CD4-positive, alpha-beta T cell treated with Interleukin-17A for 1 hour (primary cell): ENCODE data around the gene F8.
"Not testable (repeated sequence)": the region's sequence is repeated elsewhere in the genome, so short reads cannot be mapped to it uniquely, and the experiment has no call there.

Experiments used
- DNase-seq: peaks from one replicate; pipeline ENCODE4 v3.0.0-alpha.2; 2020

Gene F8

DNA sequence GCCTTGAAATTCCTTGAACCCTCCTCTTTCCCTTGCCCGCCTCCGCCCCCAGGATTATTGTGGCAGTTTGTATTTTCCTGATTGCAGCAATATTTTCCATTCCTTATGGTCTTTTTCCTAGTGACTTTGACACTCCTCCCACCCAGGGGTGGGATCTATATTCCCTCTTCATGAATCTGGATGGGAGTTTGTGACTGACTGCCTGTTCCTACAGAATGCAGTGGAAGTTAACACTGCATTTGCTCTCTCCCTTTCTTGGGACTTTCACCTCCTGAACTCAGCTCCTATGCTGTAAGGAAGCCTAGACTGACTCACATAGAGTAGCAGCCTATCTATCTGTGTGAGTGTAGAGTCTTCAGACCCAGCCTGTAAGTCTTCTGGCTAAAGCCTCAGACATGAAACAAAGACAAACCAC, 6.4 kb upstream of the F8 start:
- DNase-seq, result no peak

DNA sequence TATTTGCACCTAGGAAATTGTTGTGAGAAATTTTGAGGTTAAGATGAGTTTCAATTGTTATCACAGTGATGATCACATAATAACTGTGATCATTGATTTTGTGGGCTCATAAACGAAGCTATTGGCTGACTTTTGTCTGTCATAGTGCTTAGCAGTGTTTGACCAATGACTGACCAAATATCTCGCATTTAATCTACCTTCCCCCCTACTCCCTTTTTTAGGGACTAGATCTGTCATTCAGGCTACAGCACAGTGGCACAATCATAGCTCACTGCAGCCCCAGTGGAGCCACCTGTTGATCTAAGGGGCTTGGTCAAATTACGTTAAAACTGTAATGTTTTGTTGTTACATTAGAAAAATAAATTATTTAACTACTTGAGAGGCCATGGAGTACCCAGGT, 5.6 kb upstream of the F8 start:
- peak; percentile 18 for DNase-seq

DNA sequence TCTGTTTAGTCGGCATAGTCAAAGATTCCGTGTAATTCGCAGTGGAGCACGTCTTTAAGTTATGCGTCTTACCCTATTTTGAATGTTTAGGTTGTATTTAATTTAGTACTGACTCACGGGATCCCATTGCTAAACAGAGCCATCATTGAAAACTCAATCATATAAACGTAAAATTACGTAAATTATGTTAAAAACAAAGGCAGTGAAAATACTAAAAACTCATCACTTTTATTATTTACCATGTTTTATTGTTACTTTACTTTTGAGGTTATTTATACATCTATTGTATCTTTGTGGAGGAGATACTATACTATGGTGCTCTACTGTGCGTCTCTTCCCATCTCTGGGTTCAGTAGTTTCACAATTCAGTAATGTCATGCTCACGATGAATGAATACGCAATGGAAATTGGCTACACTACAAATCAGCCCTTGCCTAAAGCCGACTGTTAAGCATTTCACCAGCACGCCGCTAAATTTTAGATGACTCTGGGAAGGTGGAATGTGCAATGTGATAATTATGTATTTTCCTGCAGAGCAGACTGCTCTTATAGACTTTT, 5.1 kb upstream of the F8 start:
- DNase-seq, result peak; percentile 39

DNA sequence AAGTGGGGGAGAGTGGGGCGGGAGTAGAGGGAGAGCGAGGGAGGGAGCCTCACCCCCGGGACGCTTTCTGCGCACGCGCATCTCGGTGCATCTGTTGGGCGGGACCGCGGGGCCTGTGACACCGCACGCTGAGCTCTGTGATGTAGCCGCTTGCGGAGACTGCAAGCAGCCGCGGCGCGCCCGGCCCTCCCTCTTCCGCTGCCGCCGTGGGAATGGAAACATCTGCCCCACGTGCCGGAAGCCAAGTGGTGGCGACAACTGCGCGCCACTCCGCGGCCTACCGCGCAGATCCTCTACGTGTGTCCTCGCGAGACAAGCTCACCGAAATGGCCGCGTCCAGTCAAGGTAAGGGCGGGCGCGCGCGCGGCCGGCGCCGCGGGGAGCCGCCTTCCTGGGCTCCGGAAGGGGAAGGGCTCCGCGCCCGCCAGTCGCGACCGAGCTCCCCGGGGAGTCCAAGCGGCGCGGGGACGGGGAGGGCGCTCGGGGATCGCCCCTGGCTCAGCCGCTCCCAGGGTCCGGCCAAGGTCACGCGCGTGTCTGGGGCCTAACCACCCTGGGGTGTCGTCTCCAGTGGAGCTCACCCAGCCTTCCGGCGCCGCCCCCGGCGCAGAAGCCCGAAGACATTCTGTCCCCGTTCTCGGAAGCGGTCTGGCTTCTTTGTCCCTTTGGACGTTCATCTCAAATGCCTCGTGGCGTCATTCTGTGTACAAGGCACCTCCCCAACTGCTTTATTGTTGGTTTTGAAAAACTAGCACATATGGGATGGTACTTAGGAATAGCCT, 4.4 kb upstream of the F8 start, which contains the start of gene FUNDC2:
TSS of gene FUNDC2 (plus strand) at position 118 of the 782 bp plus-strand sequence. CDS start at position 213, 95 bp downstream.
- DNase-seq, result peak; percentile 97

DNA sequence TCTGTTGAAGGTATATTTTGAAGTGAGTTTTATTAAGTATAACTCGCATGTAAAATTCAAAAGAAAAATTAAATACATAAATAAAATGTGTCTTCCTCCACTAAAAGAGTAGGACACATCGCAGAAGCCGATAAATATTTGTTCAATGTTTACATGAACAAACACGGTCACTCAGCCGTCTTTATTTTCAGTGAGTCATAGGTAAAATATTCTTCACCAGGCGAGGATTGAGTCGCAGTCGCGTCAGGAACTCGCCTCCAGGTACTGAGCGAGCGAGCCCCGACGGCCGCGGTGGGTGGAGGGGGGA, 3.9 kb upstream of the F8 start:
- DNase-seq, result no peak

DNA sequence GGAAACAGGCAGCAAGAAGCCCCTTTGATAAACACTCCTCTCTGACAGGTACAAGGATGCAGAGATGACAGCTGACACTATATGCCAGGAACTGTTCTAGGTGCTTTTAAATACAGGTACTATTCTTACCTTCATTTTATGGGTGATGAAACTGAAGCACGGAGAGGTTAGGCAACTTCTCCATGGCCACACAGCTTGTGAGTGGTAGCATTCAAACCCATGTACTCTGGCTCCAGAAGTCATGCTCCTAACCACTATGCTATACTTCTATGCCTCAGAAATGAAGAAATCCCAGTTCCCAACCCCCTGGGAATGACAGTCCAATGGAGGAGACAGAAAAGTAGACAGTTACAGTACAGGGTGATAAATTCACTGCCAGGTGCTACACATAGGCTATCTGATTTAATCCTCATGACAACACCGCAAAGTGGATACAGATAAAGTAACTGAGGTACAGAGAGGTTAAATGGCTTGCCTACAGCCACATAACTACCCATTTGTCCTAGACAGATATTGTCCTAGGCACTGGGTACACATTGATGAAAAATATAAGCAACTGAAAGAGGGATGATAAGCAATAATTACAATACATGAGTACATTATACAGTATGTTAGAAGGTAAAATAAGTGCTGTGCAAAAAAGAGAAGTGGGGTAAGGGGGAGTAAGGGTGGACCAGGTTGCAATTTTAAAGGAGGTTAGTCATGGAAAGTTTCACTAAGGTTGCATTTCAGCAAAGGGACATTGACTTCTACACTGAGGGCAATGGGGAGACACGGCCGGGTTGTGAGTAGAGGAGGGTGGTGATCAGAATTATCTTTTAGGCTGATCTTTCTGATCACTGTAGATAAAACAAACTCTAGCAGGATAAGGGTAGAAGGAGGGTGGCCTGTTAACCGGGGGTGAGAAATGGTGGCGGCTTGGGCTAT, 1.6 kb upstream of the F8 start:
- no peak for DNase-seq

DNA sequence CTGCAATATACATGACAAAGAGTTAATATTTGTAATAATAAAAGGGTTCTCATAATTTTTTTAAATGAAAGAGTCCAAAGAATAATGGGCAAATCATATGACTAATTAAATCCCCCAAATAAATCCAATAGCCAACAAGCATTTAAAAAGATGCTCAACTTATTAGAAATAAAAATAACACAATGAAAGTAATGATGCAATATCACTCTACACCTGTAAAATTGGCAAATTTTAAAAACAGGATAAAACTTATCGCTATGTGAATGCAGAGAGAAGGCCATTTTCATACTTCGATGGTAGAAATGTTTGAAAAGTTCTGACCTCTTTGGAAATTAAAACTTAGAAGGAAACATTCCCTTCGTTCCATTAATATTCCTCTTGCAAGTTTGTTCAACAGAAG, 1.9 kb downstream of the F8 start:
- no peak for DNase-seq

DNA sequence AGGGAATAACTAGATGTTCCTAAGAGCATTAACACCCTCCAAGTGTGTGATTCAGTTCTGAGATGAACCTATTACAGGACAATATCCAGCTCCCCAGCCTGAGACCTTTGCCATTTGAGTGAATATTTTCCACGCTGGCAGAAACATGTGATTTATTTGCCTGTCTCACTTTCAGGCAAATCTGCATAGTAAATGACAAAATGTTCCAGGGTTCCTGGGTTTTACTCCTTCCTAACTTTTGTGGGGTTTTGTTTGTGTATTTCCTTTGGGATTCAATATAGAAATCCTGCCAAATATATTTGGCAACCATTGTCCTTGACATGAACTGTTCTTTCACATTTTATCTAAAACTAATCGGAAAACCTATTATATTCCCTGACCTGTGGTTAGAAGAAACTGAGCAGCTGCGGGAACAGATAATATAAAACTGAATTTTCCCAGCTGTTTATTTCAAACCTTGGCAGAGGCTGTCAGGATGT, 12.5 kb downstream of the F8 start:
- no peak for DNase-seq

DNA sequence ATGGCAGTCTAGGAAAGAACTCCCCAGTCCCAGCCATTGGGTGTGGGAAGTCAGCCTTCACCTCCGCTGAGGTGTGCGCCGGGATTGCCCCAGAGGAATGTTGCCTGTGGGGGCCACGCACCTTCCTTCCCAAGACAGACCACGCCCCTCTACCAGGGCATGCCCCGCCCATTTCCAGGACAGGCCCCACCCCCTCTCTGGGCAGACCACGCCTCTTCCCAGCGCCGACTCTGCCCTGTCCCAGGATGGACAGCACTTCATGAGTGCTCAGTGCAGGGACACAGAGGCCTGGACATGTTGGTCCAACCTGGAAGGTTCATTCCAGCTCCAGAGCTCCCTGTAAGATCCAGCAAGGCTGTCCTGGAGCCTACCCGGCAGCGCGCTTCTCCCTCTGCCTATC, 13.9 kb downstream of the F8 start:
- DNase-seq, result not testable (repeated sequence)

DNA sequence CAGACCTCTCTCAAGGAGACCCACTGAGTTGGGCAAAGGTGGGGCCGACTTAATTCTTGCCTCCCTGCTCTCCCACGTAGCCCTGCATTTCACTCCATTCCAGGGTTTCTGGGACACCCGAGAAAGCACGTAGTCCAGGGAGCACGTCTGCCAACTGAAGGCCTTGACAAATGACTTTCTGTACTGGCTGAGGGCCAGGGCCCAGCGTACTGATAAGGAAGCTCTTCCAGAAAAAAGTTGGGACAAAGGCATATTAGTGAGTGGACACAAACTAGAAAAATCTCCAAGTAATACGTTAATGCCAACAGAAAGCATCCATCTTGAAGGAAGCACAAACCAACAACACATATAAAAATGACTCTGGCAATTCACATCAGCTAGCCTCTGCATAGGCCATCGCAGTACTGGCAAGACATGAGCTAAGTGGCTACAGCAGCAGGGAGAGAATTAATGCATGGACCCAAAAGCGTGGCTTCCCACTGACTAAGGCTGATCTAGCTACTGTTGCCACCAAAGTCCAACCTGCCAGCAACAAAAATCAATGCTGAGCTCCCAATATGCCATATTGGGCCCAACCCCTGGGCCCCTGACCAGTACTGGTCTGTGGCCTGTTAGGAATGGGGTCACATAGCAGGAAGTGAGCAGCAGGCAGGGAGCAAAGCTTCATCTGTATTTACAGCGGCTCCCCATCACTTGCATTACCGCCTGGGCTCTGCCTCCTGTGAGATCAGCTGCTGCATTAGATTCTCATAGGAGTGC, 15.4 kb downstream of the F8 start:
- not testable (repeated sequence) for DNase-seq

DNA sequence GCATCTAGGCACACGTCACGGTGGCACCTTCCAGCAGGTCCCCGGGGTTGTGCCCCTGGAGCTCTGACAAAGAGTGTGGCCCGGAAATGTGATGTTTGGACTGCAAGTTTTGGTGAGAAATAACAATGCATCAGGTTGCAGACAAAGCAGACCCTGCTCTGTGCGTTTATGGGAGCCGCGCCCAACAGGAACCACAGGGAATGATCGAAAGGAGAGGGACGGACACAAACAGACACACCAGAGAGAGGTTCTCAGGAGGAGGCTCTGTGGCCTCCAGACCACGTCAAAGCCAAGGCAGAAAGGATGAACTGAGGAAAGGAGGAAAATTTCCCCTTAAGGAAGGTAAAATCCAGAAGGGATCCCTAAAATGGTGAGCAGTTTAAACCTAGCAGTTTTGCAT, 16.1 kb downstream of the F8 start:
- DNase-seq, result not testable (repeated sequence)

DNA sequence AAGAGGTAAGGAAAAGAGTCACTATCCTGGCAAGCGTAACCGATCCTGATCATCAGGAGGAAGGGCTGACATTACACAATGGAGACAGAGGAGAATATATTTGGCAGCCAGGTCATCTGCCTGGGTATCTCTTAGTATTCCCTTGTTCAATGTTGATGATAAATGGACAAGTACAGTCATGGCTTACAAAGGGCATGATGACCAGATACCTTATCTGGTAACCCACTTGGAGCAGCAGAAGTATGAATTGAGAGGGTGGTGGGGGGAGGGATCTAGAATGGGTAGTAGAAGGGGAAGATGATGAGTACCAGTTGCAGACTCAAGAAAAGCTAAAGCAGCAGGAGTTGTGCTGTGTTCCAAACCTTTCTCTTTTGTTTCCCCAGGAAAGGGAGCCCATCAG, 17.3 kb downstream of the F8 start:
- DNase-seq, result no peak

DNA sequence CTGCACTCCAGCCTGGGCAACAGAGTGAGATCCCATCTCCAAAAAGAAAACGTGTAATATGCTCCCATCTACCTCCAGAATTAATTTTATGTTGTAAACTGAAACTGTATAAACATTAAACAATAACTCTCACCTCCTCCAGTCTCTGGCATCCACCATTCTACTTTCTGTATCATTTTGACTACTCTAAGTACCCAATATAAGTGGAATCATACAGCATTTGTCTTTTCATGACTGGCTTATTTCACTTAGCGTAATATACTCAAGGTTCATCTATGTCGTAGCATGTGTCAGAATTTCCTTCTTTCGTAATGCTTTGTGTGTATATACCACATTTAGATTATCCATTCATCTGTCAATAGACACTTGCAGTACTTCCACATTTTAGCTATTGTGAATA, 20.6 kb downstream of the F8 start:
- DNase-seq, result no peak

DNA sequence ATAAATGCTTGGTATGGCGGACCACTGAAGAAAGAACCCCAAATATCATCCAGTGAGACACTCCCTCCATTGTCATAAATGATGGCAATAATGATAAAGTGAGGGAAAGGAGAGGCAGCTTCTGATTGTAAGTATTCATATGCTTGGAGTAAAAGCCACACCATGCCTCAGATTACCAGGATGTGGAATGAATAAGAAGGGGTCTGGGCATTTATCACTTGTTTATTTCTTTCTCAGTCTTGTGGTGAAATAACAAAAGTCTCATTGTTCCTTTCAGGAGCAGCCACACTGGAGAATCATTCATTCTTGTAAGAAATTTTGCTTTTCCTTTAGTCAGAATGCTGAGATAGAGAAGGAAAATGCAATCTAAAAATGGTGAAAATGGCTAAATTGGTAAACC, 21.7 kb downstream of the F8 start:
- no peak for DNase-seq

DNA sequence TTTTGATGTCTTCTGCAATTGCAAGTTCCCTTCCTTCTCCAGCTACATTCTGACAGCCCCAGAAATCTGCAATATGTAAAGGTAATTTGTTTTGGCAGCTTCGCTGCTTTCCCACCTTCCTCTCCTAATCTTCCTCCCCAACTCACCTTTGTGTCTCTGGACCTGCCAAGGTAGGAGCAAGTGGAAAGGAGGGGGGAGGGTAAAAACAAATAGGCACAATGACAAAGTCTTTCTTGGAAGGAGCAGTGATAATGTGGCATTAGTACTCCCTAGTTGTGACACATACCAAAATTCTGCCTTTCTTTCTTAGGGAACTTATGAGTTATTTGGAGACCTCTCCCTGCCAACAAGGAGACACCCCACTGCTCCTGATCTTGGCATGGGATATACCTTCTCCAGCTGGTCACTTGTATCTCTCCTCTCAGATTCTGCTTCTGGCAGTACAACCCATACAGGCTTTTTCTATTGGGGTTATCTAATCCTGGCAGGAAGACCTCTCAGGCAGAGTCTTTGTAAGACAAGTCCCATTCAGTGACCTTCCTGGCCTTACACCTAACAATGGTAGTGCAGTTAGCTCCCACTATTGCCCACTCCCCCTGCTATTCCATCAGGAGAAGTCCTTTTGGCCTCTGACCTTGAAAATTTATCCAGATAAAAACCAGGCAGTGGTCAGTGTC, 24.2 kb downstream of the F8 start:
- no peak for DNase-seq

DNA sequence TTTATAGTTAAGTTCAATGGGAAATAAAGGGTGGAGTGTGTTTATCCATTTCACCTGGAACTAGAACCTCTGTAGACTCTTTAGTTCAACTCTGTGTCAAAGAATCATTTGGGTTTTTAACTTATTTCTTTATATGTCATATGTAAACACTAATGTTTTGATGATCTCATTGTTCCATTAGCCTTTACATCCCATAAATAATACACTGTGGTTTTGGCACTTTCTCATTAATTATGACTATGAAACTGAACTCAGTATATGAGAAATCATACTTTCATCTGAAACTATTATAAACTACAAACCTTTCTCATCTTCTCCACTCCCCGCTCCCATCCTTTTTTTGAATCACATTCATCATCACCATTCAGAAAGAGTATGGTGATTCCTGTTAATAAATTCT, 31.0 kb downstream of the F8 start:
- no peak for DNase-seq

DNA sequence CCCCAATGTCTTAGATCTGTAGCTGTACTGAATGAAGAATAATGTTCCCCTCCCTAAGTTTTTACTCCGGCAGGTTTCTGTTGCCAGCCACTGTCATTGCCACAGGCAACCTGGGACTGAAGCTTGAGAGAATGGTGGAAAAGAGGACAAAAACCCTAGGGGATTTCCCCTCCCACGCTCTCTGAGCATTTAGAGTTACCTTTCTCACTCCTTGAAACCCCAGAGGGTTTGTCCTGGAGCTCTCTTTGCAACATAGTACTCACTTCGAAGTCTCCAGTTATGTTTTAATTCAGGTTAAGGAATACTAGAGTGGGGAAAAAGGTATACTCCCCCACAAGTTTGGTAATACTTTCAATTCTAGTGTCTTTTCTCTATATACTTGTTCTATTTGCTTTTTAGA, 31.5 kb downstream of the F8 start:
- no peak for DNase-seq

DNA sequence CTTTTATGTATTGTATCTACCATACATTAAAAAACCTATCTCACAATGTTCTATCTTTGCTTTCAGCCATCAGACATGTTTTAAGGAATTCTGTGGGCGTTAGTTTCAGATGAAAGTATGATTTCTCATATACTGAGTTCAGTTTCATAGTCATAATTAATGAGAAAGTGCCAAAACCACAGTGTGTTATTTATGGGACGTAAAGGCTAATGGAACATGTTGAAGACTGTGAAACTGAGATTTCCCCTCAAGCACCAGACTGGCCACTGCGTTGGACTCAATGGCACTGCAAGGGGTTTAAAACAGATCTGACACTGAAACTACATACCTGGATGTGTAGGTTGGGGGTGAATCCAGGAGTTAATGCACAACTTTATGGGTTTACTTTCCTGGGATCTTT, 32.0 kb downstream of the F8 start:
- DNase-seq, result no peak

DNA sequence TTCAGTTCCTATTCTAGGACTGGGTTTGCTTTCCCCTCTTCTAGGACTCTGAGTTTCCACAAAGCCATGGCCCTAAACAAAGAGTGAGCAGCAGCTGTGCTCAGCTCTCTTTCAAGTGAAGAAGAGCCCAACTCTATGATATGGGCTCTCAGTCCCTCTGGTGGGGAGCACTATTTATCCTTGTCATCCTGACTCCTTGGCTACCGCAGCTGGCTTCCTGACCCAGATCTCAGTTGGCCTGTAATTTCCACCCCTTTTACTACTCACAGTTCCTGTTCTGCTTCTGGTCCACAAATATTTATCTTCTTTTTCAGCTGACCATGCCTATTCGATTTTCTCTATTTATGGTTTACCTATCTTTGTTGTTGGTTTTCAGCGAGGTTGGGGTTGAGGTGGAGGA, 33.8 kb downstream of the F8 start:
- no peak for DNase-seq

DNA sequence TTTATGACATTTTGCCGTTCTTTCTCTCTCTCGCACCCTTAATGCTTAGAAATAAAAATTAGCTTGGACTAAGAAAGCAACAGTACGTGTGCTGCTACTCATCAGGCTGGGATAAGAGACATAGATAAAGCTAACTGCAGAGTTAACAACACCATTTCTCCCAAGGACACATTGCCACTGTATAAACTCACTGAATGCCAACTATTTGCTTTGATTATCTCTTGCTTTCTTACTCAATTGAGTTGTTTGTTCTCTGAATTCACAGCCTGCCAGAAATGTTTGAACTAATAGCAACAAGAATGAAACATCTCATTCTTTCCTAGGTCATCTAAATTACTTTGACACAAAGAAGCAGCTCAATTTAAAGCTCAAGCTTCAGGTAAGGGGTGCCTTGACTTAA, 34.6 kb downstream of the F8 start:
- DNase-seq, result no peak

DNA sequence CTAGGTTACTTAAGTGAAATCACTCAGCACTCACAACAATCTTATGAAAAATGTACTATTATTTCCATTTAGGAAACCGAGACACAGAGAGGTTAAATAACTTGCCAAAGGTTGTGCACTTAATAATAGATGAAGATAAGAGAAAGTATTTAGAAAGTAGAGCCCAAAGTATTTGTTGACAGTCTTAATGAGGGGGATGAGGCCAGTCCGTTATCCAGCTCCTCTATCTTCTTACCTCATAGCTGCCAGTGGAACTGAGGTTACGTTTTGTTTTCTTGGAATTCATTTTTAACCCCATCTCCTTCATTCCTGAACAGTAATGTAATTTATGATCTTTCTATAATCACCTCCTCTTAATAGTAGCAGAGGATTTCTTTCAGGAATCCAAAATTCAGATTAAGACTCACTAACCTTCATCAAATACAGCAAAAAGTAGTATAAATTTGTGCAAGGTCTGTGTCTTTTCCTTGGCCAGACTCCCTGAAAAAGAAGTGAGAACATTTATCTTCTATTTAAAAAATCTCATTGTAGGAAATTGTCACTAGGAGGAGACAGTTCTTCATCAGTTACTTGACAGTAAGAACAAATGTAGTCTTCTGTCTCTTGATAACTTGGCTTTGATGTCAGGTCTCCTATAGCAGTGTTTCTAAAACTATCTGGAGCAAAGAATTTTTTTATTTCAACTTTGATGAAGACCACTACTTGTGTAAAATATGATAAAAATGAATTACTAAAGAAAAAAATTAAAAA, 35.5 kb downstream of the F8 start:
- DNase-seq, result no peak

DNA sequence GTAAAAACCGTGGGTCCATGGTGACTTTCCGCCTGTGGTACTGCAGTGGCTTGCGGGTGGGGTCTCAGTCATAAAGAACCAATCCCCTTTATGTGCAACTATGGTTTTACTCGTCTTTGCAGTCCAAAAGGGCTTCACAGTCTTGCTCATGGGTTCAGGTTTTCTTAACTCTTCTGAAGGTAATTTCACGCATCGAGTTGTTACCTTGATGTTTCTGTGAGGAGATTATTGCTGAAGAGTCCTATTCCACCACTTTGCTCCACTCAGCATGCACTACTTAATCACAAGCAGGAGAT, 41.5 kb downstream of the F8 start:
- DNase-seq, result no peak
